ENCODE data around the gene DSTN. TPM values are rescaled to one million over a fixed set of nuclear protein-coding genes. Genes with fewer than 3 reads are reported as not detected.

Gene DSTN
- total RNA-seq, 2 experiments from 2014 or later: 56.7 to 57.5 TPM

DNA sequence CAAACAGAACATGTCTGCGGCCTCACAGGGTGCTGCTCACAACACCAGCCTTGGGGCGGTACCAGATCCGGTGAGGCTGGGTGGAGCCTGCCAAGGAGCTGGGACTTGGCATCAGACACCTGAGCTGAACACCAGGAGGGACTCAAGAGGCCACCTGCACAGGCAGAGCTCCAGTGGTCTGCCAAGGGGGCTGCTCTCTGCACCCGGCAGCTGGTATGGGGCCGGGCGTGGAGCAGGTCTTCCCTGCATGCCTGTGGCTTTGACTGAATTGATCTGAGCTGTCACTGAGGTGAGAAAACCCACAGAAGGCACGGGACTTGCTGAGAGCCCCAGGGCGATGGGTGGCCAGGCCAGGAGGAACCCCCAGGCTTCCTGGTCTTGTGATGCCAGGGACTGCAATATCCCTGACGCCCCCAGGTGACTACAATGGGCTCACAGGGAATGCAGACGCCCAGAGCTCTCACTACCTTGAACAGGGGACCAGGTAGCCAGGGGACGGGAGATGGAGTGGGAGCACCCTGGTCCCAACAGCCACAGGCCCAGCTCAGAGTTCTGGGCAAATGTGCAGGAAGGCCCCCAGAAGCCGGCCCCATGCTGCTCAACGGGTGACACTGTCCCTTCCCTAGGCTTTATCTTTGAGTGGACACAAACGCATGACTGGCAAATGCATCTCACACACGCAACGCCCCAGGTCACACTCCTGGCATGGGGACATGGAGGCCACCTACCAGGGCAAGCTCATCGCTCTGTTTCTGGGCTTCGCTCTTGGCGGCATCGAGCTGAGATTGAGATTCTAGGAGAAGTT is 48.2 kb downstream of the DSTN start:
- Mint-ChIP-seq H3K27me3 (no peaks in the 10 kb centered on the region), H3K4me3 (no peak overlapping the region), H3K4me1 (no peaks in the 10 kb centered on the region), H3K36me3 (no peaks in the 10 kb centered on the region), H3K27ac (no peak overlapping the region), H3K9me3 (no peaks in the 10 kb centered on the region)
- no peak for DNase-seq

DNA sequence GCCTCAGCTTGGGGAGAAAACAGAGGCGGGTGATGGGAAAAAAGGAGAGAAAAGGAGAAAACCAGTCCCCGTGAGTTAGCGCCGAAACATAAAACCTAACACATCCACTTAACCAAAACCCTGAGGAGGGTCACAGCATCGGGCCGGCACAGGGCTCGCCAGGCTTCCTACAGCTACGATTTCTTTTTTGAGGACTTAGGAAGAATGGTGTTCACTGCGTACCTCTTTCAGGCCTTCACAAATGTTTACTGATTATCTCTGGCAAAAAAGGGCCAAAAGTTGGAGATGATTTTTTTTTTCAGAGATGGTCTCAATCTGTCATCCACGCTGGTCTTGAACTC is 48.8 kb downstream of the DSTN start:
- H3K36me3 Mint-ChIP-seq: no peaks in the 10 kb centered on the region
- H3K9me3 Mint-ChIP-seq: no peaks in the 10 kb centered on the region
- H3K4me1 Mint-ChIP-seq: no peaks in the 10 kb centered on the region
- no peaks in the 10 kb centered on the region for H3K27me3 Mint-ChIP-seq
- no peak for DNase-seq
- no peak overlapping the region for H3K27ac Mint-ChIP-seq
- no peak overlapping the region for H3K4me3 Mint-ChIP-seq

DNA sequence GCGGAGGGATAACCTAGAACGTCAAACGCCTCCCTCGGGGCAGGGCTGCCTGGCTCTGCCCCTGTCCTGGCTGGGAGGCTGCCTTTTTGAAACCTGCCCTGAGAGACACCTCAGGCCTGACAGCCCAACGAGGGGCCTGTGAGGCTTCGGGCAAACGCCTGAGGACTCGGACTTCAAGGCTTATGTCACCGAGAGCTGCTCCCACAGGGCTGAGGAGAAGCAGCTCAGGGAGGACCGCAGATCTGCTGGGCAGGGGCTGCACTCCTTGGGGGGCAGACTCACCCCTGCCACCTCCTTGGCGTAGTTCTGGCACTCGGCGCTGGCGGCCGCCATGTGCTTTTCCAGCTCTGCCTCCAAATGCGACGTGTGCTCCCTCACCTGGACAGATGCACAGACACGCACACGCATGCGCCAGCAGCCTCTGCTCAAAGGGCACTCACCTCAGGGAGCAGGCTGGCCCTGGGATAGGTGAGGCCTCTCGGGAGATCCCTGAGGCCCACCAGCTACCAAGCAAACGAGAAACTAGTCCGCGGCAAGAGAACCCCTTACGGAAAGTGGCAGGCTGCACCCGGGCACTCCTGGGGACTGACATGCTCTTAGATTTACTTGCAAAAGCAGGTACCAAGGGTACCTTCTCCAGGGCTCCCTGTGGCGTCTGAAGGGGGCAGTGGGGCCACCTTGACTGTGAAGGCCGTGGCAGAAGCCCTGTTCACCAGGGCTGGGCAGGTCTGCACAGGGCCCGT is 49.6 kb downstream of the DSTN start:
- Mint-ChIP-seq H3K27ac (no peak overlapping the region), H3K36me3 (no peaks in the 10 kb centered on the region)

DNA sequence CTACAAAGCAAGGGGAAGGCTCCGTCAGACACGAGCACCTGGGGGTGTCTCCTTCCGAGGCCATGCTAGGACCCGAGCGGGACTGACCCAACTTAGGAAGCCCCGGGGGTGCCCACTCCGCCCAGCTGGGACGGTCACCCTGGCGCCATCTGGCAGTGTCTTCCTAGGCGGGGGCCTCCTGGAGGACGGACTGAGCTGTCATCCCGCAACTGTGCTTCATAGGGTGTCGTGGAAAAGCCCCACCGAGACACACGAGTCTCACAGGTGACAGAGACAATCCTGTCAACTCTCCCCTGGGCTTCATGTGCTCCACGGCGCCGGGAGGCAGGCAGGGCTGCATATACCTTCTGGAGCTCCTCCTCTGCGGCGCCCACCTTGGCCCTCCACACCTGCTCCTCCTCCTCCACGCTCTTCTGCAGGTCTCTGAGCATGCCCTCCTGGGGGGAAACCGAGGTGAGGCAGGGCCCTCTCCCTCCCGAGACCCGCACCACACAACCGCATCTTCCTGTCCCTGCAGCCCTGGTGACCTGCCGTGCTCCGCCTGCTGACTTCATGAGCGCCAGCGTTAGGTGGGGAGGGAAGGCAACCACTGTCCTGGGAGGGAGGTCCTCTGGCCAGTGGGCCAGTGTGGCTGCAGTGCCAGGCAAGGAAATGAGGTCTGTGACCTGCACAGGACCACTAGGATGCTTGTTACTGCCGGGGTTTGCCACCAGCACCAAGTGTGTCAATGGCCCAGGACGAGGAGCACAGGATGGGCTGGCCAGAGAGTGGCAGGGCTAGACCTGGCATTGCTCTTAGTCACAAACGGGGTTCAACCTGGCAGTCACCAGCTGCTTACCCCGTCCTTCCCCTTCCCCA is 50.7 kb downstream of the DSTN start:
- H3K4me3 Mint-ChIP-seq: no peak overlapping the region
- no peaks in the 10 kb centered on the region for H3K4me1 Mint-ChIP-seq
- H3K27ac Mint-ChIP-seq: no peak overlapping the region
- no peaks in the 10 kb centered on the region for H3K36me3 Mint-ChIP-seq
- no peak for DNase-seq
- no peaks in the 10 kb centered on the region for H3K9me3 Mint-ChIP-seq
- no peaks in the 10 kb centered on the region for H3K27me3 Mint-ChIP-seq

More for the DNA sequence above, 49.6 kb downstream of the DSTN start:
- DNase-seq: no peak
- no peaks in the 10 kb centered on the region for H3K9me3 Mint-ChIP-seq
- H3K27me3 Mint-ChIP-seq: no peaks in the 10 kb centered on the region
- H3K4me3 Mint-ChIP-seq: no peak overlapping the region
- H3K4me1 Mint-ChIP-seq: no peaks in the 10 kb centered on the region

DNA sequence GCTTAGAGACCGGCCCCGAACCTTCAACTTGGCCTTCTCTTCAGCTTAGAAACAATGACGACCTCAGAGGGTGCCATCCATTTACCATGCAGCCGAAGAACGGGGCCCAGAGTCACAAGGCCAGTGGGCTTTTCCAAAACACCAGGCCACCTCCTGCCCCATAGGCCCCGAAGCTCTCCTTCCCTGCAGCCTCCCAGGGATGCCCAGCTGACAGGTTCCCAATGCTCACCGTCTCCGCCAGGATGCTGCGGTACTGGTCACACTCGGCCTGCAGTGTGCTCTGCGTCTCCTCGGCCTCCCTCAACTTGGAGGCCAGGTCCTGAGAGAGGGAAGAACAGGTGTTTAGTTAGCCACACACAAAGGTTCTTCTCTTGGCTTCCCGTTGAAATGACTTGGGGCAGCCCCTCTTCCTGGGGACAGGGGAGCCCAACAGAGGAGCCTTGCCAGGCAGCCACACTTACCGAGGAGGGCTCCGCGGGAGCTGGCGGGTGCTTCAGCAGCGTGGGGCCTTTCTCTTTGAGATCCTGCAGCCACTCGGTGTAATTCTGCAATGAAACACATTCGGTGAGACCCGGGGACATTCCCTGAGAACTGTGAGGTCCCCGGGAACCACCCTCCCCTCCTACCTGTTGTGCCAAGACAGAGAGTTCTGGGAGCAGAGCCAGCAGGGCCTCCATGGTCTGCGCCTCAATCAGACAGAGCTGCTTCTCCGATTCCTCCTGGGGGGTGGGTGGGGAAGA is 51.5 kb downstream of the DSTN start:
- Mint-ChIP-seq H3K27me3 (no peaks in the 10 kb centered on the region), H3K36me3 (no peaks in the 10 kb centered on the region), H3K4me1 (no peaks in the 10 kb centered on the region), H3K27ac (no peak overlapping the region), H3K9me3 (no peaks in the 10 kb centered on the region), H3K4me3 (no peak overlapping the region)
- no peak for DNase-seq

DNA sequence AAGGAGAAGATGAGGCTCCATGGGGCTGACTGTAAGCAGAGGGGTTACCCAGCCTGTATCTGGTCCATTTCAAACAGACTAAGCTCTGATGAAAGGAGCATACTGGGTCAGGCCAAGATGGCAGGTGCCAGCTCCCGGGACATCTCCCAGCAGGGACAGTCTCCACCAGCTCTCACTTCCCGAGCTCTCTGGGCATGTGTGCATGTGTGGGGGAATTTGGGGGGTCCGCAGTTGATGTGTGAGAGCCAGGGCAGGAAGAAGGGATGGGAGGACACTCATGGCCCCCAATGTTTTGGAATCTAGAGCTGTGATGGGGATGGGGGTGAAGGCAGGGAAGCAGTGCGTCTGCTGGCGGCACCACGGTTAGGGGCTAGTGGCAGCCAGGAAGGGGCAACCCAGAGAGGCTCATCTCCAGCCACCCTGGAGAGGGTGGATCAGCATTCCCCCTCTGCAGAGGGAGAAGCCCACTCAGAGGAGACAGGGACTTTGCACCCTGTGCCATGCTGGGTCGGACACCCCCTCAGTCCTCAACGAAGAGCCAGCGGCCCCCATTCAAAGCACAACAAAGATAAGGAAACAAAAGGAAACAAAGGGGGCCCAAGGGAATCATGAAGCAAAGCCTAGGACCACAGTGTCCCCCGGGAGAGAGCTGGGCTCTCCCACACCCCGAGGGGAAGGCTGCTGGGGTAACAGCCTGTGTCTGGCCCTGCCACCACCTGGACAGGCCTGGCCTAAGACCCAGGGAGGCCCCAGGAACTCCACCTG is 52.4 kb downstream of the DSTN start:
- H3K9me3 Mint-ChIP-seq: no peaks in the 10 kb centered on the region
- H3K4me3 Mint-ChIP-seq: no peak overlapping the region
- no peaks in the 10 kb centered on the region for H3K4me1 Mint-ChIP-seq
- H3K27ac Mint-ChIP-seq: no peak overlapping the region
- H3K36me3 Mint-ChIP-seq: no peaks in the 10 kb centered on the region
- DNase-seq: no peak
- no peaks in the 10 kb centered on the region for H3K27me3 Mint-ChIP-seq

DNA sequence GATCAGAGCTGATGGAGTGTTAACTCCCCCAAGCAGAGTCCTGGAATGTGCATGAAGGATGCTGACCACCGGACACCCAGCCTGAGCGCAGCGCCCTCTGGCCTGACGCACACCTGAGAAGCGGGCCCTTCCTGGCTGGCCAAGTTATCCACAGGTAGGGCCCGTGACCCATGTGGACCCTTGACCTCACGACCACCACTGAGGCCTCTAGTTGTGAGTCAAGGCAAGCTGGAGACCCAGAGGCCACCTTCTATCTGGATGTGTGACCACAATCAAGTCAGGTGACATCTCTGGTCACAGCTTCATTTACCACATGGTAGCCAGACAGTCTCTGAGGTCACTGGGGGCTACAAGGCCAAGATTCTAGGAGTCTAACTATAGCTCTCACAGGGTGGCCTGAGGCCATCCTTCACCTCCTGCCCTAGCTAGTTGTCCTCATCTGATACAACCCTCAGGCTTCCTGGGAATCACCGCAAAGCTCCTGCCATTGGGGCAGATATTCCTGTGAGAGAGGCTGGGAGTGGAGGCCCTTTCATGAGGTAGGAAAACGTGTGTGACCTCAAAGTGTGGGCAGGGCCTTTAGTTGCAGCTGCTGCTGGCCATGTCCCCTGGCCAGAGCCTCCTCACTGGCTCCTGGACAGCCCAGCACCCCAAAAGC is 53.1 kb downstream of the DSTN start:
- Mint-ChIP-seq H3K36me3 (no peaks in the 10 kb centered on the region), H3K4me3 (no peak overlapping the region), H3K9me3 (no peaks in the 10 kb centered on the region), H3K4me1 (no peaks in the 10 kb centered on the region), H3K27ac (no peak overlapping the region), H3K27me3 (no peaks in the 10 kb centered on the region)
- DNase-seq: no peak

DNA sequence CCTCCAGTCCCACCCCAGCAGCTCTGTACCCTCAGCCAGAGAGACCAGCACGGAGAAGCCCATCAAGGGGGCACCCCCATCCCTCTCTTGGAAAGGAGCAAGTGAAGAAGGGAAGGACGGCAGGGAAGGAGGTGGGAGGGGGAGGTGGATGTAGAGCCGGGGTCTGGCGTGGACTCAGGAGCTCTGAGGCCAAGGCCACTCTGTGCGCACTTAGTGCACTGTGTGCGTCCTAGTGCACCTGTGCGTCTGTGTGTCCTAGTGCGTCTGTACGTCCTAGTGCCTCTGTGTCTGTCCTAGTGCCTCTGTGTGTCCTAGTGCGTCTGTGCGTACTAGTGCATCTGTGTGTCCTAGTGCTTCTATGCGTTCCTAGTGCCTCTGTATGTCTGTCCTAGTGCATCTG is 54.2 kb downstream of the DSTN start:
- Mint-ChIP-seq H3K27me3 (no peaks in the 10 kb centered on the region), H3K4me1 (no peaks in the 10 kb centered on the region)

DNA sequence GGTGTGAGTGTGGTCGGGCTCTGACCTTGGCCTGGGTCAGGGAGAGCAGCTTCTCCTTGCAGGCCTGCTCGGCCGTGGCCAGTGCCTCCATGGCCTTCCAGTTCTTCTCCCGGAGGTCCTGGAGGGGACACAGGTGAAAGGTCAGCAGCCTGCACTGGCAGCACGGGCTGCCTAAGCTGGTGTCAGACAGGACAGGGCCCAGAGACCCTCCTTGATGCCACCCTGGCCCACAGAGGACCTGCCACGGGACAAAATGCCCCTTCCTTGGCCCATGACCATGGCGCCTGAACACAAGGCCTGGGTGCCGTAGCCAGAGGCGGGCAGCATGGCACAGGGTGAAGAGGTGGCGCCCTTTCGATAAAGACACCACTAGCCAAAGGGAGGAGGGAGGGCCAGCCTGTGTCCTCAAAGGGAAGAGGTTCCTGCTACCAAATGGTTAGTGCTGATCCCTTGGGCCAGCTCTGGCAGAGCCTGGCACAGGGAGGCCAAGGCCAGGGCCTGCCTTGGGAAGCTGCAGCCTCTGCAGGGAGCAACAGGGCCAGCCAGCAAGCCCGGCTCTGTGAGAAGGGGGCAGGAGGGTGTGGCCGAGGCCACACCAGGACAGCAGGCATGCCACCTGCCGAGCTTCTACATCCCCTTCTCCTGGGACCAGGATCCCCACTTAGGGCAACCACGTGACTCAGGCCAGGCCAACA is 54.8 kb downstream of the DSTN start:
- no peaks in the 10 kb centered on the region for H3K27me3 Mint-ChIP-seq
- DNase-seq: no peak
- no peak overlapping the region for H3K4me3 Mint-ChIP-seq
- no peaks in the 10 kb centered on the region for H3K4me1 Mint-ChIP-seq
- H3K9me3 Mint-ChIP-seq: no peaks in the 10 kb centered on the region
- H3K27ac Mint-ChIP-seq: no peak overlapping the region
- H3K36me3 Mint-ChIP-seq: no peaks in the 10 kb centered on the region

More for the DNA sequence above, 54.2 kb downstream of the DSTN start:
- Mint-ChIP-seq H3K36me3 (no peaks in the 10 kb centered on the region), H3K9me3 (no peaks in the 10 kb centered on the region), H3K27ac (no peak overlapping the region), H3K4me3 (no peak overlapping the region)
- DNase-seq: no peak

DNA sequence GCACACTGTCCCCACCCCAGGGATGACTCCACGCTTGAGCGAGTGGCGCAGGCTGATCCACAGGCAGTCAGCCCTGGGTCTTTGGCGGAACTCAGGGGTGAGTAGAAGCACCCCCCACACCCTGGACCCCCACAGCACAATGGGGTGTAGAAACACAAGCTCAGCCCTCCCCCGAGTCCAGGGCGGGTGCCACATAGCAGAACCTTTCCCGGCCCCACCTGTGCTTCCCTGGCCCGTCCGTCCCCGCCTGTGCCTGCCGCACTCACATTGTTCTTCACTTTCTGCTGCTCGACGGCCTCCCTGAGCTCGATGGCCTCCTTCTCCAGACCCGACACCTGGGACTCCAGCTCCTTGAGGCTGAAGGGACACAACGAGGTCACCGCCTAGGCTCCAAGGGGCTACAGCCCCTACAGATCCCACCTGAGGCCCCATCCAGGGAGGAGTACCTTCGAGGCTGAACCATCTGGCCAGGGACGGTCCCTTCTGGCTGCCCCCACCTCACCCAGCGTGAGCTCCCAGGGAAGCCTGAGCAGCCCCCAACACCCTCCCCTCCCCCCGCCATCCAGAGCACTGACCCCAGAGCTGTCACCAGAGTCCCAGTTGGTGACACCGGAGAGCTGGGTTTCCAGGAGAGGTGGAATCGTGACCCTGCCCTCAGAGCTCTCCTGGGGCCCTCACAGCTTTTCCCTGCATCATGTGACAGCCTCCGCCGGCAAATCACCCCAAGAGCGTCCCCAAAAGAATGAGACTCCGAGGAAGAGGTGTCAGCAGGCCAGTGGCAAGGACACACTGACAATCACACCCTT is 55.6 kb downstream of the DSTN start:
- Mint-ChIP-seq H3K27ac (no peak overlapping the region), H3K27me3 (no peaks in the 10 kb centered on the region)

DNA sequence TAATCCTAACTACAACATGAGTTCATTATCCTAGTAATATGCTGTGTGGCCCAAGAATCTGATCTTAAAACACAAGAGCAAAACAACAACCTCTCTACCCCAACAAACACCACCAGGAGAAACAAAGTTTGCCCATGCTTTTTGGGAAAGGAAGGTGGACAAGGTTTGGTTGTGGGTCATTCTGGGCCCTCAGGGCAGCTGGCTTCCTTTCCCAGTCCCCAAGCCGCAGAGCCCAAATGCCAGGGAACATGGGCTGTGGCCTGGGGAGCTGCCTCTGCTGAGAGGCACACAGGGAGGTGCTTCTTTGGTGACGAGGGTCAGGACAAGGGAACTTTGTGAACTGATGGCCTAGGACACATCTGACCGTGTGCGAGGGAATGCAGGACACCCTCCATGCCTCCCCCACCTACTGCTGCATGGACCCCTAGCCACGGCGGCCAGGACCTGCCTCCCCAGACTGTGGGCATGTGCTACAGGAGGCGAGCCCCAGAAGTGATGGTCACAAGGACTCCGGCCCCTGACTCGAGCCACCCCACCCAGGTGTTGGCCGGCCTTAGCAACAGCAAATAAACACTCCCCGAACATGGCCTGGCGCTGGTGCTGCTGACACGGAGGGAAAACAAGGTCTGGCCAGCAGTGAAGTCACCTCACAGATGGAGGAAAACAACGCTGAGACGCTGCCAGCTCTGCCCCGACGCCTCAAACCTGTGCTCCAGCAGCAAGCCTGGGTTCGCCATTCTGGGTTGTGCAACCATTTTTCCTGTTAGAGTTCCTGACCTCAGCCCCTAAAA is 56.5 kb downstream of the DSTN start:
- H3K9me3 Mint-ChIP-seq: no peaks in the 10 kb centered on the region
- no peak for DNase-seq
- H3K27me3 Mint-ChIP-seq: no peaks in the 10 kb centered on the region
- H3K4me1 Mint-ChIP-seq: no peaks in the 10 kb centered on the region
- no peaks in the 10 kb centered on the region for H3K36me3 Mint-ChIP-seq
- no peak overlapping the region for H3K4me3 Mint-ChIP-seq
- H3K27ac Mint-ChIP-seq: no peak overlapping the region

More for the DNA sequence above, 55.6 kb downstream of the DSTN start:
- Mint-ChIP-seq H3K36me3 (no peaks in the 10 kb centered on the region), H3K9me3 (no peaks in the 10 kb centered on the region), H3K4me1 (no peaks in the 10 kb centered on the region), H3K4me3 (no peak overlapping the region)
- no peak for DNase-seq
